Endothelial cell of umbilical vein (primary cell): ENCODE measurements around the gene DCAF12. TPM values are rescaled to one million over a fixed set of nuclear protein-coding genes. Genes with fewer than 3 reads are reported as not detected.

Experiments
- BruUV-seq: library from RNA; stranded (reverse); fragments of 400-500 nt; replicated peaks from 2 replicates; lab custom pipeline; 2021; lab: Mats Ljungman, UMichigan
- CTCF ChIA-PET: fragments of 300-600, 350-600 bp; sonication (Branson Sonifier 250); formaldehyde crosslinking; loops from one replicate; lab custom pipeline; 2021; ENCODE audit warnings: antibody characterized with exemption, inconsistent platforms; lab: Charles Lee
- POLR2A ChIA-PET: fragments of 300-600, 350-600 bp; sonication (Branson Sonifier 250); formaldehyde crosslinking; loops from one replicate; lab custom pipeline; 2021; ENCODE audit warnings: antibody characterized with exemption, inconsistent platforms; lab: Charles Lee
- DNase-seq: peaks from one replicate; pipeline ENCODE4 v3.0.0-alpha.2; 2011; ENCODE audit warnings: low read depth, low spot score
- FAIRE-seq: peaks from 2 replicates; lab custom pipeline; 2011; peaks lifted over from hg19 to GRCh38; lab: Jason Lieb, UNC
- H2AFZ ChIP-seq: 2 replicates; pipeline ENCODE4 v1.6.0; 2012; ENCODE audit warnings: low read depth, low read length, control low read depth, inconsistent platforms
- H3K27ac ChIP-seq: 2 replicates; pipeline ENCODE4 v1.5.1; 2011; ENCODE audit warnings: low read depth, mild to moderate bottlenecking, control low read depth, low read length, moderate library complexity; ENCODE audit not compliant: insufficient read depth
- H3K27me3 ChIP-seq, 2 experiments: 2 replicates each; pipeline versions ENCODE4 v1.6.0 to v1.6.1; 2011; ENCODE audit warnings: low read length in 2 of 2, mixed read lengths in 1 of 2; ENCODE audit not compliant: control insufficient read depth in 2 of 2, insufficient read depth in 2 of 2
- H3K36me3 ChIP-seq, 2 experiments: 2 replicates in 1 of 2; 3 replicates in 1 of 2; pipeline ENCODE4 v1.5.1; 2011; ENCODE audit warnings: low read length in 2 of 2, mild to moderate bottlenecking in 1 of 2, moderate library complexity in 1 of 2; ENCODE audit not compliant: control insufficient read depth in 2 of 2, insufficient read depth in 2 of 2; ENCODE audit errors: extremely low read depth in 1 of 2
- H3K4me1 ChIP-seq: 3 replicates; pipeline ENCODE4 v1.5.1; 2011; ENCODE audit warnings: mild to moderate bottlenecking, low read length; ENCODE audit not compliant: control insufficient read depth, insufficient read depth; ENCODE audit errors: extremely low read depth
- H3K4me2 ChIP-seq: 2 replicates; pipeline ENCODE4 v1.6.1; 2011; ENCODE audit warnings: low read length, control low read depth, mixed read lengths; ENCODE audit not compliant: insufficient read depth
- H3K4me3 ChIP-seq, 3 experiments: fragments of 200-600 bp in 1 of 3; sonication (generic), shearing (Covaris generic) in 1 of 3; replicated peaks in 1 of 3; 2 replicates each; pipeline ENCODE4 v1.5.1; 2011 to 2016; ENCODE audit warnings: control low read depth in 3 of 3, low read length in 3 of 3, mild to moderate bottlenecking in 2 of 3, inconsistent platforms in 1 of 3, low read depth in 1 of 3, moderate library complexity in 1 of 3; ENCODE audit not compliant: insufficient read depth in 1 of 3
- H3K79me2 ChIP-seq: 2 replicates; pipeline ENCODE4 v1.6.0; 2012; ENCODE audit warnings: low read length, inconsistent platforms; ENCODE audit not compliant: control insufficient read depth, insufficient read depth
- H3K9ac ChIP-seq: replicated peaks from 2 replicates; pipeline ENCODE3; 2011; ENCODE audit warnings: low read length, control low read depth; ENCODE audit not compliant: insufficient read depth; ENCODE audit errors: extremely low read depth
- H3K9me1 ChIP-seq: replicated peaks from 3 replicates; pipeline ENCODE4 v1.6.0; 2011; ENCODE audit warnings: mild to moderate bottlenecking, low read length; ENCODE audit not compliant: control insufficient read depth, insufficient read depth; ENCODE audit errors: extremely low read depth
- H3K9me3 ChIP-seq: replicated peaks from 2 replicates; pipeline ENCODE4 v1.5.1; 2012; ENCODE audit warnings: low read length, inconsistent platforms; ENCODE audit not compliant: control insufficient read depth, insufficient read depth
- H4K20me1 ChIP-seq: replicated peaks from 2 replicates; pipeline ENCODE3; 2011; ENCODE audit warnings: mild to moderate bottlenecking, low read length; ENCODE audit not compliant: control insufficient read depth, insufficient read depth; ENCODE audit errors: extremely low read depth
- EZH2 ChIP-seq: IDR thresholded peaks from 2 replicates; pipeline ENCODE4 v1.6.1; 2012; ENCODE audit warnings: borderline replicate concordance, low read depth, mild to moderate bottlenecking, moderate library complexity, low read length, inconsistent platforms; ENCODE audit not compliant: severe bottlenecking
- GATA2 ChIP-seq: IDR thresholded peaks from 2 replicates; pipeline ENCODE4 v1.7.0; 2011; ENCODE audit warnings: low read depth, mild to moderate bottlenecking, moderate library complexity, mixed read lengths, low read length; ENCODE audit not compliant: insufficient read length, insufficient read depth
- JUN ChIP-seq: IDR thresholded peaks from 2 replicates; pipeline ENCODE4 v1.6.1; 2011; ENCODE audit warnings: borderline replicate concordance, low read depth; ENCODE audit not compliant: insufficient read length, insufficient read depth
- MYC ChIP-seq: IDR thresholded peaks from one replicate; pipeline ENCODE4 v1.6.1; 2011; ENCODE audit warnings: mild to moderate bottlenecking, low read depth, low read length
- POLR2A ChIP-seq: IDR thresholded peaks from 2 replicates; pipeline ENCODE4 v1.6.1; 2012; ENCODE audit warnings: low read depth, mild to moderate bottlenecking, control low read depth, low read length
- dilution Hi-C: fragments of 300-500 bp; cut with MboI; formaldehyde crosslinking; loops from one replicate; pipeline ENCODE4 v1.15.0; 2019; ENCODE audit warnings: low sequenced_read_pairs; ENCODE audit not compliant: extremely low pct_ligation_motif_present
- intact Hi-C: fragments of 100-400 bp; cut with micrococcal nuclease; formaldehyde crosslinking; loops from one replicate; pipeline ENCODE4 v1.10.0; 2022
- polyA plus RNA-seq, 4 experiments: library from polyadenylated mRNA; depleted of rRNA in 3 of 4; stranded (reverse) in 3 of 4; unstranded in 1 of 4; fragments of >200 nt; gene quantifications; 2 replicates each; pipeline versions ENCODE4 v1.2.1 to v1.2.3, GENCODE V29; 2011 to 2012; ENCODE audit warnings: missing spikeins in 1 of 4
- total RNA-seq: library from RNA; stranded (reverse); gene quantifications from 2 replicates; pipeline ENCODE4 v1.2.3, GENCODE V29; 2021
- TF ChIP-seq, protein P1 (sequence below): IDR thresholded peaks from 2 replicates; pipeline ENCODE4 v1.6.1; 2011; ENCODE audit not compliant: insufficient read depth, insufficient read length

Gene DCAF12
- total and polyA plus RNA-seq, 2 donors (not counting 3 experiments of a cell fraction or from before 2014, with no cell fraction given) = 26.2 to 28.4 TPM

DNA sequence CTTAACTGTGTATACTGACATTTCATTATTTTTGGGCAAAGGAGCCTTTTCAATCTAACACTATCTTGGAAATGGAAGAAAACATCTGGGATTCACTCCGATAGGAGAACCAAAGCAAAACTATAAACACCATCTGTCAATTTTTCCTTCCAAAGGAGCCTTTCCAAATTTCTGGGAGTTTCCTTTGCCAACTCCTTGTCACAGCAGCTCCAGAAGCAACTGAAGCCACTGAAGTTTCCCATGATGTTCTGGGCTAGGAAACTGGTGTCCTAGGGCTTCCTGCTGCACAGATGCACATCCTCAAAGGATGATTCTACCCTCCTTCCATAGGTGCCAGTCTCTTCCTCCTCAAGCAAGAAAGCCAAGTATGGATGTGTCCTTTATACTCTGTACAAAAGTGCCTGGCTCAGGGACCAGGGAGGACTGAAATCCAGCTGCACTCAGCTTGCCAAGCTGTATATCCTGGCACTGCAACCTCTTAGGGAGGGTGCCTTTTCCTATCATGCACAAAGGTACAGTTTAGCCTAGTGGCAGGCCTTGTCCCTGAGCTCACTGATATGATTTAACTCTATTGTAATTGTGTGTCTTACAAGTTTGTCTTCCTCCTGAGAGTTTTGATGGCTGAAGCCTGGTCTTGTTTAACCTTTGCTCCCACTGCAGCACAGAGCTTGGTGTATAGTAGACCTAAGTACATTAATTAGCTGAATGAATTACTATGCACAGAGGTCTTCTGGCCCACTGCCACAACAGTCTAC lies 43.9 kb upstream of the DCAF12 start:
- BruUV-seq = no TSS peak
- no peaks in the 10 kb centered on the region for H4K20me1 ChIP-seq
- no peak overlapping the region for H3K4me2 ChIP-seq
- H3K36me3 ChIP-seq = no peaks in the 10 kb centered on the region
- dilution Hi-C loops (no loop called here), intact Hi-C loops (no loop called here)
- POLR2A ChIA-PET = interaction anchor here (0.5 to 1.2 kb wide), 2 partner anchors 8 to 26 kb away, joined by 3 to 4 read pairs; partner anchors contain the start of gene UBAP1
- no peaks in the 10 kb centered on the region for H3K9me1 ChIP-seq
- no peaks in the 10 kb centered on the region for H3K79me2 ChIP-seq
- H3K9ac ChIP-seq = no peak overlapping the region
- H3K4me3 ChIP-seq = no peak overlapping the region
- H3K9me3 ChIP-seq = no peaks in the 10 kb centered on the region
- CTCF ChIA-PET = interaction anchor here (0.7 to 1.9 kb wide), 4 partner anchors 19 to 38 kb away, joined by 3 to 5 read pairs (median 3); no protein-coding TSS in a partner anchor
- TF ChIP-seq, protein P1, sequence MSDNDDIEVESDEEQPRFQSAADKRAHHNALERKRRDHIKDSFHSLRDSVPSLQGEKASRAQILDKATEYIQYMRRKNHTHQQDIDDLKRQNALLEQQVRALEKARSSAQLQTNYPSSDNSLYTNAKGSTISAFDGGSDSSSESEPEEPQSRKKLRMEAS = no peak
- TF ChIP-seq POLR2A (no peak), EZH2 (no peak), MYC (no peak)
- no peaks in the 10 kb centered on the region for H3K27me3 ChIP-seq
- no peak for FAIRE-seq
- no peaks in the 10 kb centered on the region for H3K4me1 ChIP-seq
- no peak overlapping the region for H2AFZ ChIP-seq
- no peak overlapping the region for H3K27ac ChIP-seq
- DNase-seq = no peak

DNA sequence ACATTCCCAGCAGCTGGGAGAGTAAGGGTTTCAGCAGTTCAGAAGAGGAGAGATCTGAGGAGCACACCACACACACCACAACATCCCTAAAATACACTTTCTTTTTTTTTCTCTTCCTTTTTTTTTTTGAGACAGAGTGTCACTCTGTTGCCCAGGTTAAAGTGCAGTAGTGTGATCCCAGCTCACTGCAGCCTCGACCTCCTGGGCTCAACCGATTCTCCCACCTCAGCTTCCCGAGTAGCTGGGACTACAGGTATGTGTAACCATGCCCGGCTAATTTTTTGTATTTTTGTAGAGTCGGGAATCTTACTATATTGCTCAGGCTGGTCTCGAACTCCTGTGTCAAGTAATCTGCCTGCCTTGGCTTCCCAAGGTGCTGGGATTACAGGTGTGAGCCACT lies 42.6 kb upstream of the DCAF12 start:
- intact Hi-C loops = no loop called here
- dilution Hi-C loops = no loop called here
- ChIA-PET CTCF (no interaction called here), POLR2A (no interaction called here)
- no peaks in the 10 kb centered on the region for H3K4me1 ChIP-seq
- no peak for DNase-seq
- no peaks in the 10 kb centered on the region for H3K9me1 ChIP-seq
- no peaks in the 10 kb centered on the region for H3K79me2 ChIP-seq
- no peaks in the 10 kb centered on the region for H3K27me3 ChIP-seq
- BruUV-seq = no TSS peak
- TF ChIP-seq GATA2 (no peak), JUN (no peak), EZH2 (no peak)
- H3K27ac ChIP-seq = no peak overlapping the region
- H3K4me3 ChIP-seq = no peak overlapping the region
- H2AFZ ChIP-seq = no peak overlapping the region
- no peaks in the 10 kb centered on the region for H4K20me1 ChIP-seq
- H3K36me3 ChIP-seq = no peaks in the 10 kb centered on the region
- H3K4me2 ChIP-seq = no peak overlapping the region
- no peaks in the 10 kb centered on the region for H3K9me3 ChIP-seq
- no peak for FAIRE-seq
- H3K9ac ChIP-seq = no peak overlapping the region
